ENCODE measurements around the gene CNPY4. TPM values are rescaled to one million over a fixed set of nuclear protein-coding genes. Genes with fewer than 3 reads are reported as not detected.
"Not testable (repeated sequence)": the region's sequence is repeated elsewhere in the genome, so short reads cannot be mapped to it uniquely, and the experiment has no call there.

The CNPY4 gene
- polyA plus RNA-seq, 1 donor from 2014 or later = 4.5 TPM

DNA sequence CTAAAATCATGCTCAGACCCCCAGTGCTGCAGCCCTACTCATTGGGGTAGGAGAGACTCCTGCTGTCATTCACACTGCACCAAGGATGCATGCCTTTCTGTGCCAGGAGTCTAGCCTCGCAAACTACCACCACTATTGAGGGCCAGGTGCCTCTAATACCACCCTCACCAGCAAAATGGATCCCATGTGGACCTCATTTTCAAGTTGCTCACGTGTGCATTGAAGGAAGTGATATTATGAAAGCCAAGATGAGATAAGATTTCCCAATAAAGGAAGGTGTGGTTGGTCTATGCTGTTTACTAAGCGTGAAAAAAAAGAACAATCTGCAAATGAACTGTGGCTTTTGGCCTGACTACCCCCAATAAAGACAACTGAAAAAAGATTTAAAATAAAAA is 22.1 kb downstream of the CNPY4 start:
- H3K36me3 Mint-ChIP-seq = no peaks in the 10 kb centered on the region
- peaks cover 8 to 16% (median 14%) of the 10 kb centered on the region in 3 donors for H3K4me1 Mint-ChIP-seq
- no peaks in the 10 kb centered on the region for H3K9me3 Mint-ChIP-seq
- no peak overlapping the region for H3K27ac Mint-ChIP-seq
- no peak overlapping the region for H3K4me3 Mint-ChIP-seq
- no peaks in the 10 kb centered on the region for H3K27me3 Mint-ChIP-seq

DNA sequence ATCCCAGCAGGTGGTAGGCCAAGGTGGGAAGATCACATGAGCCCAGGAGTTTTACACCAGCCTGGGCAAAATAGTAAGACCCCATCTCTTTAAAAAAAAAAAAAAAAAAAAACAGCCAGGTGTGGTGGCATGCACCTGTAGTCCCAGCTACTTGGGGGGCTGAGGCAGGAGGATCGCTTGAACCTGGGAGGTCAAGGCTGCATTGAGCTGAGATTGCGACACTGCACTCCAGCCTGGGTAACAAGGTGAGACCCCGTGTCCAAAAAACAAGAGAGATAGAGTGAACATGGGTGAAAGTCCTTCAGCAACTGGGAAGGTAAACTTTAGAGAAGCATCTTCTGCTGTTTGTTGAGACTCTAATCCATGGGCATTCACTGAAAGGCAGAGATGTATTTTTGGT is 23.0 kb downstream of the CNPY4 start:
- Mint-ChIP-seq H3K27me3 (no peaks in the 10 kb centered on the region), H3K27ac (no peak overlapping the region), H3K4me1 (peaks cover 8 to 16% (median 14%) of the 10 kb centered on the region in 3 donors), H3K9me3 (no peaks in the 10 kb centered on the region), H3K36me3 (no peaks in the 10 kb centered on the region), H3K4me3 (no peak overlapping the region)

DNA sequence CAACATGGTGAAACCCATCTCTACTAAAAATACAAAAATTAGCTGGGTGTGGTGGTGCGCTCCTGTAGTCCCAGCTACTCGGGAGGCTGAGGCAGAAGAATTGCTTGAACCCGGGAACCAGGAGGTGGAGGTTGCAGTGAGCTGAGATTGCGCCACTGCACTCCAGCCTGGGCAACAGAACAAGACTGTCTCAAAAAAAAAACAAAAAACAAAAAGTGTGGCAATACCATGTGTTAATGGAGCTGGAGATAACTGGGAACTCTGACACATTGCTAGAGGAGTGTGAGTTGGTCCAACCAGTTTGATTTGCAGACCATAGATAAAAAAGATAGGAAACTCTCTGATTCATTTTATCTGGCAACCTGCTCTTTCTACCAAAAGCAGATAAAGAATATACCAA is 26.9 kb downstream of the CNPY4 start:
- H3K4me3 Mint-ChIP-seq, H3K27me3 Mint-ChIP-seq, H3K36me3 Mint-ChIP-seq, H3K9me3 Mint-ChIP-seq, H3K27ac Mint-ChIP-seq: not testable (repeated sequence)
- H3K4me1 Mint-ChIP-seq = peaks cover 11 to 17% (median 13%) of the 10 kb centered on the region in 3 donors

DNA sequence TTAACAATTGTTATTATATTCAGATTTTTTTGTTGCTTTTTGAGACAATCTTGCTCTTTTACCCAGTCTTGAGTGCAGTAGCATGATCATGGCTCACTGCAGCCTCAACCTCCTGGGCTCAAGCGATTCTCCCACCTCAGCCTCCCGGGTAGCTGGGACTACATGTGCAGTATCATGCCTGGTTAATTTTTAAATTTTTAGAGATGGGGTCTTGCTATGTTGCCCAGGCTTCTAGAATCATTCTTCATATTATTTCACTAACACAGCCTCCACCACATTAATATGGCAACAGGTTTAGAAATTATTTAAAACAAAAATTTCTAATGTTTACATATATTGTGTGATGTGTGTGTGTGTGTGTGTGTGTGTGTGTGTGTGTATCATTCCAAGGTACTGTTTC is 27.8 kb downstream of the CNPY4 start:
- Mint-ChIP-seq H3K36me3 (peaks cover 2% of the 10 kb centered on the region), H3K4me3 (no peak overlapping the region), H3K27ac (no peak overlapping the region), H3K27me3 (no peaks in the 10 kb centered on the region), H3K9me3 (no peaks in the 10 kb centered on the region), H3K4me1 (peaks cover 15 to 21% (median 16%) of the 10 kb centered on the region in 3 donors)

DNA sequence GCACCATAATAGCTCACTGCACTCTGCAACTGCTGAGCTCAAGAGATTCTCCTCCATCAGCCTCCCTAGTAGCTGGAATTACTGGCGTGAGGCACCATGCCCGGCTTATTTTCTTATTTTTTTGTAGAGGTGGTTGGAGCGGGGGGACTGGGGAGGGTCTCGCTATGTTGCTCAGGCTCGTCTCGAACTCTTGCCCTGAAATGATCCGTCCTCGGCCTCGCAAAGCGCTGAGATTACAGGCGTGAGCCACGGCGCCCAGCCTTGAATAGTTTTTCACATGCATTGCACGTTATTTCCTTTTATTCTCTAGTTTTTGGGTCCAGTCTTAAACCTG is 28.8 kb downstream of the CNPY4 start:
- peak overlapping the region; percentile 80 to 99 (median 97) for H3K4me3 Mint-ChIP-seq
- H3K27ac Mint-ChIP-seq = peak overlapping the region; percentile 82 to 98 (median 97)
- H3K9me3 Mint-ChIP-seq = no peaks in the 10 kb centered on the region
- H3K27me3 Mint-ChIP-seq = no peaks in the 10 kb centered on the region
- H3K4me1 Mint-ChIP-seq = peaks cover 19 to 29% (median 21%) of the 10 kb centered on the region in 3 donors
- peaks cover 2% of the 10 kb centered on the region for H3K36me3 Mint-ChIP-seq

DNA sequence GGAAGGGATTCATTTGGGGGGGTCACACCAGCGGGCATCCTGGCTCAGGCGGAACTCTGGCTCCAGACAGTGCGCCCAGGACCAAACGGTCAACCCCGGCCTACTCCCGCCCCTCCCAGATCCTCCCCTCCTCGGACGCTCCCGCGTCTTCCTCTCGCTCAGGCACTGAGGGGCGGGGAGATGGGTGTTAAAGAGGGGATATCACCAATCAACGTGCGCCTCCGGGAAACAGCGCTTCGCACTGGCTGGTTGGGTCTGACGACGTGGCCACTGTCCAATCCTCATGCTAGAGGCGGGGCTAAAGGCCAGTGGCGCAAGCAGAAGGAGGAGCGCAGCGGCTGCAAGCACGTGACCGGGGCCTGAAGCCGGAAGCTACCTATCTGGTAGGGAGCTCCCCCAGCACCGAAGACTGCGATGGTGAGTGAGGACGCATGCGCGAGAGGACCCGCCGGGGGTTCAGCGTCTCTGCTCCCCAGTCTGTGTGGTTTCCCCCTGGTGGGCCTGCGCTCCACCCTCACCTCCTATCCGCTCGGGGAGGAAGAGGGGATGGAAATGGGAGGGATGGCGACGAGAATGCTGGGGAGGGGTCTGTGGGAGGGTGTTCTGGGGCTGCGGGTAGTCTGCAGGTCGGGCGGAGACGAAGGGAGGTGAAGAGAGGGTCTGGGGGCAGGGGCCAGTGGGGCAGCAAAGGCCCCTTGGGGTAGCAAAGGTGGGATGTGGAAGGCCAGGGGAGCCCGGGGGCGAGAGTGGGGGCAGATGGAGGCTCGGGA is 29.3 kb downstream of the CNPY4 start, which contains the start of gene LAMTOR4:
TSS of gene LAMTOR4 (plus strand) at position 360 of the 770 bp plus-strand sequence. CDS start at position 415, 55 bp downstream.
- peaks cover 2% of the 10 kb centered on the region for H3K36me3 Mint-ChIP-seq
- H3K27me3 Mint-ChIP-seq = no peaks in the 10 kb centered on the region
- H3K27ac Mint-ChIP-seq = peak within 1 kb of the TSS; percentile 82 to 98 (median 97)
- no peaks in the 10 kb centered on the region for H3K9me3 Mint-ChIP-seq
- peak within 1 kb of the TSS; percentile 80 to 99 (median 97) for H3K4me3 Mint-ChIP-seq
- H3K4me1 Mint-ChIP-seq = peaks cover 19 to 31% (median 24%) of the 10 kb centered on the region in 3 donors

DNA sequence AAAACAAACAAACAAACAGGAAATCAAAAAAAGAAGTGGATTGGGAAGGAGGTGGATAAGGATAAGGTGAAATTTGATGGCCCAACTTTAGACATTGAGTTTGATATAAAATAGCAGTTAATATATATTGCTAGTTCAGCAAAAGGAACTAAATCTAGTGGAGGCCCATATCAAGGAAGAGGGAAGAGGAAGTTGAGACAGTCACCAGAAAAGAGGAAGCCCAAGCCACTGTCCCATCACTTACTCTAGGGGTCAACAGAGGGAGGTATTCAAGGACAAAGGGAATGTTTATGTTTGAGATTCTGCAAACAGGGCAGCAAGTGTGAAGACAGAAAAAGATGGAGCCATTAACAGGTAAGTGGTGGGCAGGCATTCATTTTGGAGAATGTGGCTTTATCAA is 33.0 kb downstream of the CNPY4 start:
- H3K4me1 Mint-ChIP-seq = peaks cover 34 to 44% (median 39%) of the 10 kb centered on the region in 3 donors
- H3K4me3 Mint-ChIP-seq = peak overlapping the region; percentile 10 to 88 (median 62)
- H3K36me3 Mint-ChIP-seq = peaks cover 4% of the 10 kb centered on the region
- H3K27me3 Mint-ChIP-seq = no peaks in the 10 kb centered on the region
- H3K9me3 Mint-ChIP-seq = no peaks in the 10 kb centered on the region
- peak overlapping the region in 2 of 3 donors; percentile 36 to 92 for H3K27ac Mint-ChIP-seq

DNA sequence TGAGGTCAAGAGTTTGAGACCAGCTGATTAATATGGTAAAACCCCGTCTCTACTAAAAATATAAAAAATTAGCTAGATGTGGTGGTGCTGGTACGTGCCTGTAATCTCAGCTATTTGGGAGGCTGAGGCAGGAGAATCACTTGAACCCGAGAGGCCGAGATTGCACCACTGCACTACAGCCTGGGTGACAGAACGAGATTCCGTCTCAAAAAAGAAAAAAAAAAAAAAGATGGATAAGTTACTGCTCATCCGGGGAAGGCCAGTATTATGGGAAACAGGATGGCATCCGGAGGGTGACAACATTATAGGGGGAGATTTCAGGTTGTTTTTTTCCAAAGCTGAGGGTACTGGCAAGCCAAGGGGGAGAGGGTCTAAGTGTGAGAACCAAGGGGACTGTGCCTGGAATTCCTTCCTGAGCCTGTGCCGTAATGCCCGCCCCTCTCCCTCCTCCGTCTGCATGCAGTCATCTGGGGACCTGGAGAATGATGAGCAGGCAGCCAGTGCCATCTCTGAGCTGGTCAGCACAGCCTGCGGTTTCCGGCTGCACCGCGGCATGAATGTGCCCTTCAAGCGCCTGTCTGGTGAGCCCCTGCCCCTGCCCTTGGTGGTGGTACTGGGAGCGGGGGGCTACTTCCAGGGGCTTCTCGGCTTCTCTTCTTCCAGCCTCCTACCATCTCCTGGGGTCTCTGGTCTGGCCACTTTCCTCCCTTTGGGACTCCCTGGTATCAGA is 33.7 kb downstream of the CNPY4 start:
- no peaks in the 10 kb centered on the region for H3K27me3 Mint-ChIP-seq
- H3K36me3 Mint-ChIP-seq = peaks cover 4% of the 10 kb centered on the region

DNA sequence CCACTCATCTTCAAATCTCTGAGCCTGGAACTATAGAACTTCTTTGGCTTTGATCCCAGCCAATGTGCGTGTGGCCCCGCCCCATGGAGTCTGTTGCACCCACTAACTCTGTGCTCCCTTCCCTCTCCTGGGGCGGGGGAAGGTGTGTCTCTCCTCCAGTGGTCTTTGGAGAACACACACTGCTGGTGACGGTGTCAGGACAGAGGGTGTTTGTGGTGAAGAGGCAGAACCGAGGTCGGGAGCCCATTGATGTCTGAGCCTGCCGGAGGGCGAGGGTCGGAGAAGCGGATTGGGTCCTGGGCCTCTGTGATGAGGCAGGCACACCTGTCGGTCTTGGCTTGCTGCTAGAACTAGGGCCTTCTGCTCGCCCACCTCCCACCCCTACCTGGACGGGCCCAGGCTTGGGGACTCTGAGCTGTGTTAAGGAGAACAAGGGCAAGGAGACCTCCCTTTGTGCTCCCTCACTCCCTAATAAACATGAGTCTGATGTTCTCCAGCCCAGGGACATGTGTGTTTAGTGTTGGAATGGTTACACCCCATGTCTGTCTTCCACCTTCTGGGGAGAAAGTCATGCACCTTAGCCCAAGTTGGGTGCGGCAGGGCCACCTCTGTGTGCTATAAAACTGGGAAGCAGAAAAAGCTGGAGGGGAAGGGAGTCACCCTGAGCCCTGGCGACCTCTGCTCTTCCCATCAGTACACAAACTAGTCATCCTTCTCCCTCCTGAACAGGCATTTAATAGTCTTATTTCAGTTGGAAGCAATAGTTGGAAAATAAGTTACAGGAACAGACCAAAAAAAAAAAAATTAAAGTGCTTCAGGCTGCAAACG is 34.5 kb downstream of the CNPY4 start:
- no peaks in the 10 kb centered on the region for H3K9me3 Mint-ChIP-seq
- H3K27me3 Mint-ChIP-seq = no peaks in the 10 kb centered on the region
- peak overlapping the region in 3 of 4 donors; percentile 28 to 68 (median 58) for H3K4me3 Mint-ChIP-seq
- peak overlapping the region in 2 of 3 donors; percentile 82 to 92 for H3K27ac Mint-ChIP-seq
- H3K36me3 Mint-ChIP-seq = peaks cover 4% of the 10 kb centered on the region
- H3K4me1 Mint-ChIP-seq = peaks cover 33 to 42% (median 37%) of the 10 kb centered on the region in 3 donors

More for the DNA sequence above, 33.7 kb downstream of the CNPY4 start:
- peak overlapping the region in 3 of 4 donors; percentile 58 to 88 (median 68) for H3K4me3 Mint-ChIP-seq
- H3K4me1 Mint-ChIP-seq = peaks cover 38 to 48% (median 42%) of the 10 kb centered on the region in 3 donors
- no peaks in the 10 kb centered on the region for H3K9me3 Mint-ChIP-seq
- H3K27ac Mint-ChIP-seq = peak overlapping the region in 1 of 3 donors; percentile 92

DNA sequence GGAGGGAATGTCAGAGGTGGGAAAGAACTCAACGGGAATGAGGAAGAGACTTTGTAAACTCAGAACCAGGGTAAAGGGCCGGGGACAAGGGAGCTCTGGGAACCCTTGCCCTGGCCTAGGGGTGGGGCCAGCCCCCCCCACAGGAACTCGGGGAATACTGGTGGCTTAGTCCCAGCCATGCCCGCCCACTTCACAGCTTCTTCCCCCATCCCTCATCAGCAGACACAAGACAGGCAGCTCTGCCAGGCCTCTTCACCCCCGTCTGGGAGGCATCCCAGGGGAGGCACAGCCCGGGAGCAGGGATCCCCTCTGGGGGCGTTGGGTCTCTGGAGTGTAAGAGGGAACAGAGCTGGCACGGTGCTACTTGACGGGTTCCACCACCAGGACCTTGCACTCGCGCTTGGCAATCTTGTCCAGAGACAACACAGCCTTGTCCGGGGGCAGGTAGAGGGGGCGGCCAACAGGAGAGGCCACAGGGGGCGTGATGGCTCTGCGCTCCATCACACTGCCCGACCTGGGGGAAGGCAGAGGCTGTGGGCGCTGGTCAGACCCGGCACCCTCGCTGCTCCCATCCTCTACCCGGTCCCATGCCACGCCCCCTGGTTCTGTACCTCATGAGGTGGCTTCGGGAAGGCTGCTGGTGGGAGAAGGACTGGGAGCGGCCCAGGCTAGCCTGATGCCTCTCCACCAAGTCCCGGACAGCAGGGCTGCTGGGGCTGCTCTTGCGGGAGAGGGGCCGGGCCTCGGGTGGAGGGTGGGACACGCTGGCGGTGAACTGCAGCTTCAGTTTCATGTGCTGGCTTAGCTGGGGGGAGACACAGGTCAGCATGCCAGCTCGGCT is 35.4 kb downstream of the CNPY4 start:
- Mint-ChIP-seq H3K4me3 (peak overlapping the region in 2 of 4 donors; percentile 47 to 68), H3K27ac (peak overlapping the region in 2 of 3 donors; percentile 31 to 82), H3K36me3 (peaks cover 4% of the 10 kb centered on the region), H3K27me3 (no peaks in the 10 kb centered on the region), H3K9me3 (no peaks in the 10 kb centered on the region), H3K4me1 (peaks cover 32 to 42% (median 40%) of the 10 kb centered on the region in 3 donors)

DNA sequence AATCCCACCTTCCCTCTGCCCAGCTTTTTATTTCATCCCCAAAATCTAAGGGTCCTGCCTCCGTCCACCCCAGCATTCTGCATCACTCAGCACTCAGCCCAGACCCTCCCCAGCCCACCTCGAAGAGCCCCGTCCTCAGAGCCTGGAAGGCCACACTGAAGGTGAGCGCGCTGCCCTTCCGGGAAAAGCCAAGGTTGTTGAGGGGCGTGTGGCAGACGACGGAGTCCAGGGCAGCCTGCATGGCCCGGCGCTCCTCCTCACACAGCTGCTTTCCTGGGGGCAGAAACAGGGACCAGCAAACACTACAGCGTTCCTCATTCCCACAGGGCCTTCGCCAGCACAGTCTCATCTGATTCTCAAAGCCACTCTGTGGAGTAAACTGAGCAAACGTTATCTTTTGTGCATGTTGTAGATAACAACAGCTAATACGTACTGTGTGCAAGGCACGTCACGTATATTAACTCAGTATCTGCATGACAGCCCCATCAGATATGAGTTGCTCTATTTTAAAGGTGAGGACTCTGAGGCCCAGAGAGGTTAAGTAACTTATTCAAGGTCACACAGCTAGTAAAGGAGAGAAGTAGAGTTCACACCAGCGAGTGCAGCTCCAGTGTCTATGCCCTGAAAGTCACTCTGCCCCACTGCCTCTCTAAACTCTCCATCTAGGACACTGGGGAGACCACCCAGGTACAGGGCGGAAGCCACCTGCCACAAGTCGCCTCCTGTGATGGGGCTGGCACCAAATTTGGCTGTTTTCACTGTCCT is 36.3 kb downstream of the CNPY4 start:
- H3K4me3 Mint-ChIP-seq = peak overlapping the region in 3 of 4 donors; percentile 47 to 85 (median 74)
- H3K27me3 Mint-ChIP-seq = no peaks in the 10 kb centered on the region
- peaks cover 2% of the 10 kb centered on the region for H3K36me3 Mint-ChIP-seq
- H3K4me1 Mint-ChIP-seq = peaks cover 25 to 36% (median 35%) of the 10 kb centered on the region in 3 donors
- H3K27ac Mint-ChIP-seq = peak overlapping the region; percentile 56 to 93 (median 76)
- no peaks in the 10 kb centered on the region for H3K9me3 Mint-ChIP-seq

DNA sequence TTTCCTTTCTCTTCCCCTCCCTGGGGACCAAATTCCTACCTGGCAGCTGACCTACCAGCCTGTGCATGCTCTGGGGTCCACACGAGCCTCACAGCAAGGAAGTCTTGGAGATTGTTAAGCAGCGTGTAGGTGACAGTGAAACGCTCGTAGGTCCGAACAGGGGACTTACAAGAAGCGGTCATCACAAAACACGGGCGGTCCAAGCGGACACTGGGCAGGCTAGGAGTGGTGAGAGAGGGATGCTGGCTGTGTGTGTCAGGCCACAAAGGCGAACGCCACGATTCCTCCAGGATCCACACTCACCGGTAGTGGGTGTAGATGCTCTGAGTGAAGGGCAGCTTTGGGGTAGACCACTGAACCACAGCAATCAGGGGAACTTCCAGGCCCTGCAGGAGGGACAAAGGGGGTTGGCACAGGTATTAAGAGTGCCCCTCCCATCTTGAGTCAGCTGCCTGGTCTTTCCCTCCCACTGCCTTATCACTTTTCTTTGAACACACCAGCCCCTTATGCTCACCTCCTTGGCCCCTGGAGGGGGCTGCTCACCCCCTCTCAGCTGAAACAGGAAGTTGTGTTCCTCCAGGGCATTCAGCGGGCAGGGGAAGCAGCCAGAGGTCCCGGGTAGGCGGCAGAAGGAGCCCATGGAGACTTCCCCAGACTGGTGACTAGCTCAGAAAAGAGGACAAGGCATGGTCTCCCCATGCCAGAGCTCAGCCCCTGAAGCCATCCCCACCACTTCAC is 37.1 kb downstream of the CNPY4 start:
- Mint-ChIP-seq H3K4me1 (peaks cover 28 to 36% (median 35%) of the 10 kb centered on the region in 3 donors), H3K27ac (peak overlapping the region; percentile 89 to 95 (median 93)), H3K36me3 (peaks cover 2% of the 10 kb centered on the region), H3K4me3 (peak overlapping the region; percentile 79 to 93 (median 86)), H3K9me3 (no peaks in the 10 kb centered on the region), H3K27me3 (no peaks in the 10 kb centered on the region)

DNA sequence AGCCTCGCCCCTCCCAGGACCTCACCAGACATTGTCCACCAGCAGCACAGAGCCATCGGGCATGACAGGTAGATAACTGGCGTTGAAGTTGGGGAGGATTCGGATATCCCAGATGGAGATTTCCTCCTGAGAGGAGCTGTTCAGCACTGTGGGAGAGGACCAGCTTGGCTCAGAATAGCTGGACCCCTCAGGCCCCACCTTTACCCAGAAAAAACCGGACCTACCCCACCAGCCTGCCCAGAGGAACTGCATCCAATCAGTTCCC is 37.6 kb downstream of the CNPY4 start:
- H3K4me3 Mint-ChIP-seq = peak overlapping the region; percentile 79 to 93 (median 86)
- no peaks in the 10 kb centered on the region for H3K27me3 Mint-ChIP-seq
- H3K4me1 Mint-ChIP-seq = peaks cover 28 to 37% (median 31%) of the 10 kb centered on the region in 3 donors
- H3K36me3 Mint-ChIP-seq = peaks cover 2% of the 10 kb centered on the region
- H3K9me3 Mint-ChIP-seq = no peaks in the 10 kb centered on the region
- H3K27ac Mint-ChIP-seq = peak overlapping the region; percentile 89 to 95 (median 93)

Measured in IgD-negative memory B cell (primary cell).